Natural killer cell (primary cell): ENCODE data around the gene ARHGEF2. TPM values are rescaled to one million over a fixed set of nuclear protein-coding genes. Genes with fewer than 3 reads are reported as not detected.
A peak's percentile ranks its signal among the peaks of the same experiment; 100 is the strongest.

Source experiments
- ATAC-seq, 3 donors: fragments of 150-1000 bp in 2 of 3; fragments of 200-7000 bp in 1 of 3; cut with Tn5 transposase; 1 replicate in 1 of 3; 2 replicates in 2 of 3; pipeline ENCODE4 v1.10.0; 2021; ENCODE audit warnings: mild to moderate bottlenecking in 2 of 3, moderate library complexity in 2 of 3
- DNase-seq, 2 donors: peaks; one replicate each; pipeline versions ENCODE4 v3.0.0 to v3.0.0-alpha.2; 2013 to 2021; ENCODE audit warnings: mixed read lengths in 1 of 2
- H3K27ac ChIP-seq: one replicate; pipeline ENCODE4 v1.5.1; 2013; ENCODE audit warnings: mild to moderate bottlenecking, low read length
- H3K27me3 ChIP-seq: one replicate; pipeline ENCODE4 v1.6.1; 2013; ENCODE audit warnings: low read length; ENCODE audit not compliant: control insufficient read depth, insufficient read depth
- H3K36me3 ChIP-seq: one replicate; pipeline ENCODE4 v1.6.1; 2013; ENCODE audit warnings: low read length; ENCODE audit not compliant: control insufficient read depth, insufficient read depth
- H3K4me1 ChIP-seq: one replicate; pipeline ENCODE4 v1.6.1; 2013; ENCODE audit warnings: low read length; ENCODE audit not compliant: control insufficient read depth, insufficient read depth
- H3K4me3 ChIP-seq: one replicate; pipeline ENCODE4 v1.5.1; 2013; ENCODE audit warnings: low read length
- H3K9me3 ChIP-seq: one replicate; pipeline ENCODE4 v1.6.1; 2013; ENCODE audit warnings: low read length; ENCODE audit not compliant: control insufficient read depth, insufficient read depth
- H3K27ac Mint-ChIP-seq, 2 donors: one replicate each; pipeline ENCODE4 v1.8.0; 2022; ENCODE audit warnings: mild to moderate bottlenecking in 2 of 2, mixed read lengths in 2 of 2, moderate library complexity in 1 of 2
- H3K27me3 Mint-ChIP-seq, 2 donors: one replicate each; pipeline ENCODE4 v1.8.0; 2022; ENCODE audit warnings: low read depth in 2 of 2, mixed read lengths in 2 of 2
- H3K36me3 Mint-ChIP-seq: one replicate; pipeline ENCODE4 v1.8.0; 2022; ENCODE audit warnings: mixed read lengths
- H3K4me1 Mint-ChIP-seq, 2 donors: one replicate each; pipeline ENCODE4 v1.8.0; 2022; ENCODE audit warnings: mixed read lengths in 2 of 2
- H3K4me3 Mint-ChIP-seq: one replicate; pipeline ENCODE4 v1.8.0; 2022; ENCODE audit warnings: mild to moderate bottlenecking, moderate library complexity, mixed read lengths
- H3K9me3 Mint-ChIP-seq, 2 donors: one replicate each; pipeline ENCODE4 v1.8.0; 2022; ENCODE audit warnings: mixed read lengths in 2 of 2
- CTCF ChIP-seq: fragments of 200-600 bp; IDR thresholded peaks from one replicate; pipeline ENCODE4 v1.8.0; 2022; ENCODE audit warnings: antibody characterized with exemption
- WGBS: methylation state at CpG from one replicate; pipeline ENCODE4 v1.1.7; 2013; ENCODE audit warnings: missing lambda C conversion rate; ENCODE audit not compliant: insufficient coverage; 5-methylcytosine and 5-hydroxymethylcytosine counted together
- intact Hi-C: fragments of 100-400 bp; cut with micrococcal nuclease; formaldehyde crosslinking; loops from one replicate; pipeline ENCODE4 v1.14.2; 2022
- total RNA-seq, 4 donors: library from RNA; stranded (reverse); fragments of 120-200 nt in 1 of 4; gene quantifications; one replicate each; pipeline versions ENCODE4 v1.2.3 to v1.2.4, GENCODE V29; 2013 to 2022

Gene ARHGEF2
- total RNA-seq, 3 donors from 2014 or later (not counting 1 experiment from before 2014, with no cell fraction given) = 143 to 200 (median 147) TPM

GRCh38 chr1:155957411-155957915 is 20.9 kb downstream of the ARHGEF2 start:
- no peak for ATAC-seq
- H3K9me3 ChIP-seq = no peaks in the 10 kb centered on the region
- no peak for TF ChIP-seq CTCF
- no peak overlapping the region for H3K4me3 Mint-ChIP-seq
- H3K4me1 ChIP-seq = peaks cover 18% of the 10 kb centered on the region
- 97% methylated on average over 12 of the region's 12 CpGs for WGBS
- peaks cover 8 to 20% of the 10 kb centered on the region in 2 donors for H3K4me1 Mint-ChIP-seq
- no peaks in the 10 kb centered on the region for H3K27me3 Mint-ChIP-seq
- H3K27ac ChIP-seq = no peak overlapping the region
- peak overlapping the region in 1 of 2 donors; percentile 43 for H3K27ac Mint-ChIP-seq
- H3K27me3 ChIP-seq = no peaks in the 10 kb centered on the region
- H3K9me3 Mint-ChIP-seq = no peaks in the 10 kb centered on the region
- peaks cover 91% of the 10 kb centered on the region for H3K36me3 ChIP-seq
- H3K36me3 Mint-ChIP-seq = peaks cover 8% of the 10 kb centered on the region
- no peak overlapping the region for H3K4me3 ChIP-seq
- DNase-seq = no peak
- intact Hi-C loops = no loop called here

GRCh38 chr1:155954645-155955044 is 23.7 kb downstream of the ARHGEF2 start:
- H3K4me1 ChIP-seq = no peaks in the 10 kb centered on the region
- ATAC-seq = no peak
- H3K27me3 ChIP-seq = no peaks in the 10 kb centered on the region
- intact Hi-C loops = no loop called here
- H3K4me3 ChIP-seq = no peak overlapping the region
- Mint-ChIP-seq H3K4me1 (no peaks in the 10 kb centered on the region), H3K4me3 (no peak overlapping the region), H3K27me3 (no peaks in the 10 kb centered on the region), H3K36me3 (peaks cover 8% of the 10 kb centered on the region), H3K27ac (peak overlapping the region in 1 of 2 donors; percentile 23), H3K9me3 (no peaks in the 10 kb centered on the region)
- no peaks in the 10 kb centered on the region for H3K9me3 ChIP-seq
- no peak for TF ChIP-seq CTCF
- 100% methylated on average over 3 of the region's 3 CpGs for WGBS
- peaks cover 92% of the 10 kb centered on the region for H3K36me3 ChIP-seq
- H3K27ac ChIP-seq = no peak overlapping the region
- DNase-seq = no peak

- no peak for DNase-seq
- H3K27ac Mint-ChIP-seq = no peak overlapping the region
Observed at GRCh38 chr1:155952505-155952890, 25.8 kb downstream of the ARHGEF2 start.

More at GRCh38 chr1:155952505-155952890, 25.8 kb downstream of the ARHGEF2 start:
- H3K4me1 Mint-ChIP-seq = no peaks in the 10 kb centered on the region
- H3K36me3 Mint-ChIP-seq = peaks cover 8% of the 10 kb centered on the region
- 97% methylated on average over 13 of the region's 13 CpGs for WGBS
- no peak for ATAC-seq
- H3K9me3 ChIP-seq = no peaks in the 10 kb centered on the region
- no peaks in the 10 kb centered on the region for H3K27me3 ChIP-seq
- H3K4me3 ChIP-seq = no peak overlapping the region
- no peak for TF ChIP-seq CTCF
- H3K27ac ChIP-seq = no peak overlapping the region
- H3K4me1 ChIP-seq = peaks cover 1% of the 10 kb centered on the region
- H3K9me3 Mint-ChIP-seq = no peaks in the 10 kb centered on the region
- intact Hi-C loops = no loop called here
- H3K27me3 Mint-ChIP-seq = no peaks in the 10 kb centered on the region
- peaks cover 84% of the 10 kb centered on the region for H3K36me3 ChIP-seq
- no peak overlapping the region for H3K4me3 Mint-ChIP-seq
